ENCODE measurements around the gene PSMG4.

PSMG4 gene

GRCh38 chr6:3289664-3290055 lies 30.9 kb downstream of the PSMG4 start:
- Histone ChIP-seq H3K9me3 (ENCODE audit: control insufficient read depth, insufficient read depth, low read length) (no peaks in the 10 kb centered on the region), H3K79me2 (ENCODE audit: control insufficient read depth, low read length) (no peaks in the 10 kb centered on the region), H3K4me2 (ENCODE audit: low read length) (no peak overlapping the region), H3F3A (ENCODE audit: control insufficient read depth, insufficient read depth) (no peaks in the 10 kb centered on the region), H3K27me3 (ENCODE audit: control insufficient read depth, low read length) (no peaks in the 10 kb centered on the region), H3K4me3 (ENCODE audit: low read length) (no peak overlapping the region), H3K4me1 (ENCODE audit: control insufficient read depth, low read length) (no peaks in the 10 kb centered on the region), H3K9me2 (replicated peaks; ENCODE audit: control insufficient read depth, low read length) (no peaks in the 10 kb centered on the region), H4K20me1 (ENCODE audit: control insufficient read depth, insufficient read depth, low read depth, low read length) (no peaks in the 10 kb centered on the region), H3K27ac (ENCODE audit: low read depth, low read length) (no peak overlapping the region), H3K36me3 (ENCODE audit: control insufficient read depth, low read length) (no peaks in the 10 kb centered on the region)
- TF ChIP-seq CTCF (IDR thresholded peaks at IDR 0.05; ENCODE audit: low read depth, low read length, poor library complexity, severe bottlenecking) (no peak), EZH2phosphoT487 (IDR thresholded peaks at IDR 0.05; ENCODE audit: borderline replicate concordance, low read length) (no peak)

GRCh38 chr6:3290149-3290930 lies 31.6 kb downstream of the PSMG4 start:
- Histone ChIP-seq H3K27me3 (ENCODE audit: control insufficient read depth, low read length) (no peaks in the 10 kb centered on the region), H3K27ac (ENCODE audit: low read depth, low read length) (no peak overlapping the region), H3K4me2 (ENCODE audit: low read length) (no peak overlapping the region), H3F3A (ENCODE audit: control insufficient read depth, insufficient read depth) (no peaks in the 10 kb centered on the region), H3K9me2 (replicated peaks; ENCODE audit: control insufficient read depth, low read length) (no peaks in the 10 kb centered on the region), H3K79me2 (ENCODE audit: control insufficient read depth, low read length) (no peaks in the 10 kb centered on the region), H3K4me1 (ENCODE audit: control insufficient read depth, low read length) (no peaks in the 10 kb centered on the region), H3K4me3 (ENCODE audit: low read length) (no peak overlapping the region), H3K36me3 (ENCODE audit: control insufficient read depth, low read length) (no peaks in the 10 kb centered on the region), H3K9me3 (ENCODE audit: control insufficient read depth, insufficient read depth, low read length) (no peaks in the 10 kb centered on the region), H4K20me1 (ENCODE audit: control insufficient read depth, insufficient read depth, low read depth, low read length) (no peaks in the 10 kb centered on the region)
- TF ChIP-seq EZH2phosphoT487 (IDR thresholded peaks at IDR 0.05; ENCODE audit: borderline replicate concordance, low read length): no peak

DNA sequence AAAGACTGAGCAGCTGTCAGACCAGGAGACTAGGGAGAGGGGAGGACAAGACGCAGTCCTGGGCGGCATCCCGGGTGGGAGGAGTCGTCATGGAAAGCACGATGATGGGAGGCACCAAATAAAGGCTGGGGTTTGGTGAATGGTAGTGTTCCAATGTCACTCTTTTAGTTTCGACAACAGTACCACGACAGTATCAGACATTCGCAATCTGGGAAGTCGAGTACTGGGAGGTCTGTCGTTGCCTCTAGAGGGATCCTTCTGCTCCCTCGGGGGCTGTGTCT lies 32.1 kb downstream of the PSMG4 start:
- Histone ChIP-seq H3K9me3 (ENCODE audit: control insufficient read depth, insufficient read depth, low read length) (no peaks in the 10 kb centered on the region), H3K27ac (ENCODE audit: low read depth, low read length) (no peak overlapping the region), H3K79me2 (ENCODE audit: control insufficient read depth, low read length) (no peaks in the 10 kb centered on the region), H3K9me2 (replicated peaks; ENCODE audit: control insufficient read depth, low read length) (no peaks in the 10 kb centered on the region), H3K4me1 (ENCODE audit: control insufficient read depth, low read length) (no peaks in the 10 kb centered on the region), H4K20me1 (ENCODE audit: control insufficient read depth, insufficient read depth, low read depth, low read length) (no peaks in the 10 kb centered on the region), H3K27me3 (ENCODE audit: control insufficient read depth, low read length) (no peaks in the 10 kb centered on the region), H3K4me2 (ENCODE audit: low read length) (no peak overlapping the region), H3K36me3 (ENCODE audit: control insufficient read depth, low read length) (no peaks in the 10 kb centered on the region), H3F3A (ENCODE audit: control insufficient read depth, insufficient read depth) (no peaks in the 10 kb centered on the region), H3K4me3 (ENCODE audit: low read length) (no peak overlapping the region)
- TF ChIP-seq EZH2phosphoT487 (IDR thresholded peaks at IDR 0.05; ENCODE audit: borderline replicate concordance, low read length): no peak
- no peak for TF ChIP-seq CTCF (IDR thresholded peaks at IDR 0.05; ENCODE audit: low read depth, low read length, poor library complexity, severe bottlenecking)

DNA sequence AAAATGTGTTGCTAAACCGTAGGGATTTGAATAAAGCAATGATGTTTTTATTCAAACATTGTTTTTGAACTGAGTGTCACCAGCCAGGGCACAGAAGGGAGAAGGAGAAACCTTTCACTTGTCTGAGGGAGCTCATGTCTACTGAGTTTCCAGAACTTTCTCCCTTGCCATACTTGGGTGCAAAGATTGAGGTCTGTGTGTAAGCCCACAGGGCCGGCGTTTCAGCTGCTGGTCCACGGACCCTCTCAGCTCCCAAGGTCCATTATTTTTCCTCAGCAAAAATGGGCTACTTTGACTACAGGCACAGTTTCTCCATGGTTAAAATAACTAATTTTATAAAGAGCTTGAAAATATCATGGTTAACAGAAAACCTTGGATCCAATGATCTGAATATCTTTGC lies 32.6 kb downstream of the PSMG4 start:
- Histone ChIP-seq H3F3A (ENCODE audit: control insufficient read depth, insufficient read depth) (no peaks in the 10 kb centered on the region), H3K4me3 (ENCODE audit: low read length) (no peak overlapping the region), H3K4me1 (ENCODE audit: control insufficient read depth, low read length) (no peaks in the 10 kb centered on the region), H3K9me2 (replicated peaks; ENCODE audit: control insufficient read depth, low read length) (no peaks in the 10 kb centered on the region), H3K27me3 (ENCODE audit: control insufficient read depth, low read length) (no peaks in the 10 kb centered on the region), H3K27ac (ENCODE audit: low read depth, low read length) (no peak overlapping the region), H3K9me3 (ENCODE audit: control insufficient read depth, insufficient read depth, low read length) (no peaks in the 10 kb centered on the region), H3K4me2 (ENCODE audit: low read length) (no peak overlapping the region), H3K79me2 (ENCODE audit: control insufficient read depth, low read length) (no peaks in the 10 kb centered on the region), H4K20me1 (ENCODE audit: control insufficient read depth, insufficient read depth, low read depth, low read length) (no peaks in the 10 kb centered on the region), H3K36me3 (ENCODE audit: control insufficient read depth, low read length) (no peaks in the 10 kb centered on the region)
- no peak for TF ChIP-seq EZH2phosphoT487 (IDR thresholded peaks at IDR 0.05; ENCODE audit: borderline replicate concordance, low read length)
- TF ChIP-seq CTCF (IDR thresholded peaks at IDR 0.05; ENCODE audit: low read depth, low read length, poor library complexity, severe bottlenecking): no peak
